GM10266 (cell line): ENCODE data around the gene TCP11L1.
"Not testable (repeated sequence)": the region's sequence is repeated elsewhere in the genome, so short reads cannot be mapped to it uniquely, and the experiment has no call there.

ENCODE experiments used
- DNase-seq: peaks from one replicate; pipeline ENCODE4 v3.0.0; 2012; ENCODE audit errors: extremely low spot score
- TF ChIP-seq, protein P1 (sequence below): IDR thresholded peaks from 2 replicates; pipeline ENCODE4 v1.5.1; 2012; ENCODE audit warnings: mild to moderate bottlenecking, low read depth; ENCODE audit not compliant: control insufficient read depth, insufficient read depth; ENCODE audit errors: missing control alignments

The TCP11L1 gene

GRCh38 chr11:33109294-33109895, 70.0 kb downstream of the TCP11L1 start:
- DNase-seq: no peak

DNA sequence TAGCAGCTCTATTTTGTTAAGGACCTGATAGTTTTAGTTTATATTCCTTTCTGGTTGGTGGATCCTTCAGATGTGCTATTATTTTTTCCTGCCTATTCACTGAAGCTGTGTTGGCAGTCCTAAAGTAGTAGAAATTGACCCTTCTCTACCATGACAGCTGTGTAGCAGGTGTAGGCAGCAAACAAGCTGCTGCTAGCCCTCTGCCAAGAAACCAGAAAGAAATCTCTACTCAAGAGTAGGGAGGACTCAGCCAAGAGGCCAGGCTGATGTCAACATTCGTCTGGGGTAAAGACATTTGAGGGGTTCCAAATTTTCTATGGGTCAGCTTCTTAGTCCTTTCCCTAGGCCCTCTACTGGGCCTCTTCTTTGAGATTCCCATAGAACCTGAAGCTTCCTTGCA, 70.7 kb downstream of the TCP11L1 start:
- TF ChIP-seq, protein P1, sequence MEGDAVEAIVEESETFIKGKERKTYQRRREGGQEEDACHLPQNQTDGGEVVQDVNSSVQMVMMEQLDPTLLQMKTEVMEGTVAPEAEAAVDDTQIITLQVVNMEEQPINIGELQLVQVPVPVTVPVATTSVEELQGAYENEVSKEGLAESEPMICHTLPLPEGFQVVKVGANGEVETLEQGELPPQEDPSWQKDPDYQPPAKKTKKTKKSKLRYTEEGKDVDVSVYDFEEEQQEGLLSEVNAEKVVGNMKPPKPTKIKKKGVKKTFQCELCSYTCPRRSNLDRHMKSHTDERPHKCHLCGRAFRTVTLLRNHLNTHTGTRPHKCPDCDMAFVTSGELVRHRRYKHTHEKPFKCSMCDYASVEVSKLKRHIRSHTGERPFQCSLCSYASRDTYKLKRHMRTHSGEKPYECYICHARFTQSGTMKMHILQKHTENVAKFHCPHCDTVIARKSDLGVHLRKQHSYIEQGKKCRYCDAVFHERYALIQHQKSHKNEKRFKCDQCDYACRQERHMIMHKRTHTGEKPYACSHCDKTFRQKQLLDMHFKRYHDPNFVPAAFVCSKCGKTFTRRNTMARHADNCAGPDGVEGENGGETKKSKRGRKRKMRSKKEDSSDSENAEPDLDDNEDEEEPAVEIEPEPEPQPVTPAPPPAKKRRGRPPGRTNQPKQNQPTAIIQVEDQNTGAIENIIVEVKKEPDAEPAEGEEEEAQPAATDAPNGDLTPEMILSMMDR: no peak

More at GRCh38 chr11:33109294-33109895, 70.0 kb downstream of the TCP11L1 start:
- TF ChIP-seq, protein P1: no peak

DNA sequence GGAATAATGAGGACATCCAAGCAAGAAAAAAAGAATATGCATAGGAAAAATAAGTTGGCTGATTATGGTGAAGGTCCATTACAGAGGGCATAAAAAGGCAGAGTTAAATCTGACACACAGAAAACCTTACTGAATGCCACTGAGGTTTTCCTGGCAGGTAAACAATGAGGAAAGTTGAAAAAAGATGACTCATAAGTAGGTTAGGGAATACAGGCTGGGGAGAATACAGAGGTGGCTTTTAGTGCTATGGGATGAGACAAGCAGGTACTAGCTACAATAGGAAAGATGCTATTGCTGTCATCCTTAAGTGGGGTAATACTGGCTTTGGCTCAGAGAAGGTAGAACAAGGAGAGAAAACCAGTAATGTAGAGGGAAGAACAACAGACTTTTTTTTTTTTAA, 77.2 kb downstream of the TCP11L1 start:
- DNase-seq: no peak
- TF ChIP-seq, protein P1: no peak

More for the DNA sequence above, 70.7 kb downstream of the TCP11L1 start:
- DNase-seq: no peak

DNA sequence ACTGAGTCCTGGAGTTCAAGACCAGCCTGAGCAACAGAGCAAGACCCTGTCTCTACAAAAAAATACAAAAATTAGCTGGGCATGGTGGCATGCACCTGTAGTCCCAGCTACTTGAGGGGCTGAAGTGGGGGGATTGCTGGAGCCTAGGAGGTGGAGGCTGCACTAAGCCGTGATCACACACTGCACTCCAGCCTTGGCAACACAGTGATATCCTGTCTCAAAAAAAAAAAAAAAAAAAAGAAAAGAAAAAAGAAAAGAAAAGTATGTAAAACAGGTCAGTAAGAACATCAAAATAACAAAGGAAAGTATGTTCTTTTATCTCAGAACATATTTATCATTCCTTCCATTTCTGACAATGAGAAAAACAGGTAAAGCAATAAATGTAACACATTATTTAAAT, 83.3 kb downstream of the TCP11L1 start:
- DNase-seq: not testable (repeated sequence)
